ENCODE results near the gene GIGYF1.

The GIGYF1 gene

DNA sequence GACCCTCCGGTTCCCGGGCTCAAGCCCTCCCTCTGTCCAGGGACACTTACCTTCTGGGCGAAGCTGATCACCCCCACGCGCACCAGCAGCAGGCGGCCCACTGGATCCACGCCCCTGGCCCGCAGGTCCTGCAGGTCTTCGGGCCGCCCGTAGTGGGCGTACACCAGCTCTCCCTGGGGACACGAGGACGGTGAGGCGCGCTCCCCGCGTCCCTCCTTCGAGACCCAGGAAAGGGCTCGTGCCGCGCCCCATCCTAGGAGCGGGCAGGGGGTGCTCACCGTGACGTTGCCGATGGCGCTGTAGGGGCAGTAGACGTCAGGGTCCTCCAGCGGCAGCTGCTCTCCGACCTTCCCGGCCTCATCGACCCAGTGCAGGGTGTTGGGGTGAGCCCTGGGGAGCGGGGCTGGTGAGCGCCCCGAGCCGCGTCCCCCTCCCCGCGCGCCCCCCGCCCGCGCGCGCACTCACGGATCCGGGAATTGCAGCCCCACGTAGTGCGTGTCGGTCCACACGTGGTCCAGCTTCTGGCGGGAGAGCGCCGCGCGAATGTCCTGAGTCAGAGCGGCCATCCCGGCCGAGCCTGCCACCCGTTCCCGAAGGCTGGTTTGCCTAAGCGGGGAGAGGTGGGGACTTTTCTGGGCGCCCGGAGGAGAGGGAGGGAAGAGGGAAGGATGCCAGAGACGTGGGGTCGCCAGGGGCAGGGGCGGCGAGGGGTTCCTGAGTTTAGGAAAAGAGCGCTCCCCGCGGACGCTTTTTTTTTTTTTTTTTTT lies 60.9 kb downstream of the GIGYF1 start:
- no peak for DNase-seq (ENCODE audit: low read depth, low spot score)

DNA sequence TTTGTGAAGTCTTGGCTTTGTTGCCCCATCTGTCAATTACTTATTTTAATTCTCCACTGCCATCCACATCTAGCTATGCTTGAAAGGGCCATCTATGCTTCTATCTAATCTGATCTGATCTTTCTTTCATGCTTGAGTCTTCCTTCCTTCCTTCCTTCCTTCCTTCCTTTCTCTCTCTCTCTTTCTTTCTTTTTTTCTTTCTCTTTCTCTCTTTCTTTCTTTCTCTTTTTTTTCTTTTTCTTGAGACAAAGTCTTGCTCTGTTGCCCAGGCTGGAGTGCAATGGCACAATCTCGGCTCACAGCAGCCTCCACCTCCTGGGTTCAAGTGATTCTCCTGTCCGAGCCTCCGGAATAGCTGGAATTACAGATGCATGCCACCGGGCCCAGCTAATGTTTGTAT lies 64.0 kb downstream of the GIGYF1 start:
- no peak for DNase-seq (ENCODE audit: low read depth, low spot score)
